HepG2 (cell line): ENCODE results near the gene ZNF782. TPM values are rescaled to one million over a fixed set of nuclear protein-coding genes. Genes with fewer than 3 reads are reported as not detected.
A peak's percentile ranks its signal among the peaks of the same experiment; 100 is the strongest.

Experiments
- EEA1 ChIP-seq: sonication (generic); formaldehyde crosslinking; IDR thresholded peaks from 2 replicates; pipeline ENCODE4 v1.5.1; 2020; ENCODE audit warnings: mild to moderate bottlenecking, missing genetic modification reagents, borderline replicate concordance
- HNF1B ChIP-seq: sonication (generic); formaldehyde crosslinking; IDR thresholded peaks from 2 replicates; pipeline ENCODE4 v1.5.1; 2020; ENCODE audit warnings: mild to moderate bottlenecking, moderate library complexity, missing genetic modification reagents
- KAT8 ChIP-seq: IDR thresholded peaks from 2 replicates; pipeline ENCODE4 v1.6.1; 2016; ENCODE audit warnings: missing genetic modification reagents, missing compliant biosample characterization
- KDM4B ChIP-seq: sonication (generic); formaldehyde crosslinking; IDR thresholded peaks from 2 replicates; pipeline ENCODE4 v1.4.0; 2020; ENCODE audit warnings: missing genetic modification reagents
- KLF6 ChIP-seq: IDR thresholded peaks from 2 replicates; pipeline ENCODE4 v1.8.0; 2016; ENCODE audit warnings: missing biosample characterization, missing genetic modification reagents
- NR1H2 ChIP-seq: sonication (generic); formaldehyde crosslinking; IDR thresholded peaks from 2 replicates; pipeline ENCODE4 v1.8.1; 2022; ENCODE audit warnings: low read depth, missing genetic modification reagents, borderline replicate concordance
- PCBP2 ChIP-seq: fragments of 200-400 bp; formaldehyde crosslinking; optimal IDR thresholded peaks from 2 replicates; pipeline ENCODE3; 2018; ENCODE audit warnings: low read length, low read depth; ENCODE audit not compliant: poor library complexity, severe bottlenecking
- POGZ ChIP-seq: sonication (generic); formaldehyde crosslinking; IDR thresholded peaks from 2 replicates; pipeline ENCODE4 v1.4.0; 2020; ENCODE audit warnings: mild to moderate bottlenecking, missing genetic modification reagents
- RFX1 ChIP-seq: fragments of 450-650 bp; IDR thresholded peaks from 2 replicates; pipeline ENCODE4 v1.6.1; 2017
- SAP130 ChIP-seq: IDR thresholded peaks from 2 replicates; pipeline ENCODE4 v1.6.1; 2016; ENCODE audit warnings: low read depth
- SNAI1 ChIP-seq: sonication (generic); formaldehyde crosslinking; IDR thresholded peaks from 2 replicates; pipeline ENCODE4 v1.5.0; 2020; ENCODE audit warnings: mild to moderate bottlenecking, missing genetic modification reagents, borderline replicate concordance
- SP1 ChIP-seq, 2 experiments: fragments of 450-650 bp in 1 of 2; sonication (generic) in 1 of 2; formaldehyde crosslinking in 1 of 2; IDR thresholded peaks; 2 replicates each; pipeline versions ENCODE4 v1.4.0 to v1.6.1; 2016 to 2020; ENCODE audit warnings: missing genetic modification reagents in 1 of 2
- STAG1 ChIP-seq: sonication (generic); formaldehyde crosslinking; IDR thresholded peaks from 2 replicates; pipeline ENCODE4 v1.4.0; 2020; ENCODE audit warnings: missing genetic modification reagents
- STAT5B ChIP-seq: sonication (generic); formaldehyde crosslinking; IDR thresholded peaks from 2 replicates; pipeline ENCODE4 v1.4.0; 2020; ENCODE audit warnings: missing genetic modification reagents
- THAP11 ChIP-seq: IDR thresholded peaks from 2 replicates; pipeline ENCODE4 v1.6.1; 2016; ENCODE audit warnings: missing biosample characterization, missing genetic modification reagents
- XBP1 ChIP-seq: sonication (generic); formaldehyde crosslinking; IDR thresholded peaks from 2 replicates; pipeline ENCODE4 v1.5.0; 2020; ENCODE audit warnings: missing genetic modification reagents
- YY1 ChIP-seq: IDR thresholded peaks from 2 replicates; pipeline ENCODE4 v1.6.1; 2011; ENCODE audit warnings: low read length, low read depth, moderate library complexity, mild to moderate bottlenecking; ENCODE audit not compliant: insufficient read depth, insufficient replicate concordance
- ZBTB10 ChIP-seq: sonication (generic); formaldehyde crosslinking; IDR thresholded peaks from 2 replicates; pipeline ENCODE4 v1.4.0; 2020; ENCODE audit warnings: missing genetic modification reagents, borderline replicate concordance
- ZGPAT ChIP-seq: IDR thresholded peaks from 2 replicates; pipeline ENCODE4 v1.6.1; 2016; ENCODE audit warnings: mild to moderate bottlenecking
- ZMAT3 ChIP-seq: sonication (generic); formaldehyde crosslinking; conservative IDR thresholded peaks from 2 replicates; pipeline ENCODE4 v1.7.0; 2021; ENCODE audit warnings: missing genetic modification reagents
- ZNF616 ChIP-seq: sonication (generic); formaldehyde crosslinking; IDR thresholded peaks from 2 replicates; pipeline ENCODE4 v1.5.0; 2020; ENCODE audit warnings: low read depth, mild to moderate bottlenecking, missing genetic modification reagents
- ZNF644 ChIP-seq: IDR thresholded peaks from 2 replicates; pipeline ENCODE4 v1.6.1; 2016; ENCODE audit warnings: low read depth
- ZNF839 ChIP-seq: sonication (generic); formaldehyde crosslinking; IDR thresholded peaks from 2 replicates; pipeline ENCODE4 v1.4.0; 2020; ENCODE audit warnings: missing genetic modification reagents, mild to moderate bottlenecking, borderline replicate concordance
- ZNF883 ChIP-seq: sonication (generic); formaldehyde crosslinking; IDR thresholded peaks from 2 replicates; pipeline ENCODE4 v1.5.1; 2020; ENCODE audit warnings: mild to moderate bottlenecking, missing genetic modification reagents; ENCODE audit errors: not compliant biosample characterization
- polyA plus RNA-seq, 8 experiments: library from polyadenylated mRNA; depleted of rRNA in 3 of 8; stranded (reverse) in 7 of 8; unstranded in 1 of 8; fragments of >200 nt; fragmentation: Illumina TruSeq in 4 of 8; extraction: Trizol in 4 of 8; gene quantifications; 2 replicates each; pipeline versions ENCODE4 v1.2.1 to v1.2.3, GENCODE V29; 2011 to 2016; ENCODE audit warnings: low read depth in 4 of 8, missing spikeins in 1 of 8, mixed read lengths in 1 of 8; ENCODE audit not compliant: insufficient read depth in 1 of 8
- total RNA-seq, 5 experiments: library from RNA; depleted of rRNA; stranded (reverse); fragments of >200 nt; fragmentation: Illumina TruSeq; extraction: Trizol; gene quantifications; 2 replicates each; pipeline ENCODE4 v1.2.3, GENCODE V29; 2016; ENCODE audit warnings: low read depth in 1 of 5

The ZNF782 gene
- total and polyA plus RNA-seq, 2 of the 13 experiments (the other 11 are each of a cell fraction or from before 2014, with no cell fraction given) = 1.4 to 4.9 TPM

GRCh38 chr9:96875461-96876142, 21.3 kb upstream of the ZNF782 start (continued):
- TF ChIP-seq ZGPAT (CRISPR knock-in tag) (peak; percentile 54; the same call in 1 of the 2 replicates), POGZ (CRISPR knock-in tag) (peak; percentile 75; the same call in 1 of the 2 replicates), KLF6 (CRISPR knock-in tag) (no peak), RFX1 (no peak), SAP130 (peak; percentile 18; the same call in 1 of the 2 replicates), ZBTB10 (no peak; the same call in 1 of the 2 replicates), XBP1 (CRISPR knock-in tag) (no peak), ZNF839 (CRISPR knock-in tag) (no peak), PCBP2 (no peak), KAT8 (CRISPR knock-in tag) (peak; percentile 34; the same call in 1 of the 2 replicates), ZNF883 (peak; percentile 65), ZNF644 (CRISPR knock-in tag) (0 out of 2 replicates have a peak, but pooled peaks have one; percentile 11), NR1H2 (CRISPR knock-in tag) (no peak), KDM4B (CRISPR knock-in tag) (no peak), HNF1B (CRISPR knock-in tag) (peak; percentile 87), STAG1 (CRISPR knock-in tag) (peak; percentile 34; the same call in 1 of the 2 replicates), ZMAT3 (CRISPR knock-in tag) (no peak), SNAI1 (peak; percentile 84; the same call in 1 of the 2 replicates), THAP11 (CRISPR knock-in tag) (peak; percentile 98), SP1 (IDR thresholded peaks at IDR 0.05) (no peak), SP1 (CRISPR knock-in tag; IDR thresholded peaks at IDR 0.05) (no peak), YY1 (peak; percentile 43), ZNF616 (CRISPR knock-in tag) (no peak), EEA1 (CRISPR knock-in tag) (0 out of 2 replicates have a peak, but pooled peaks have one; percentile 32), STAT5B (CRISPR knock-in tag) (no peak)
